Pulmonary artery endothelial cell (primary cell): ENCODE data around the gene RASSF8. TPM values are rescaled to one million over a fixed set of nuclear protein-coding genes. Genes with fewer than 3 reads are reported as not detected.

Source experiments
- DNase-seq: peaks from one replicate; pipeline ENCODE4 v3.0.0-alpha.2; 2011; ENCODE audit warnings: low read depth, low spot score
- total RNA-seq: library from RNA; depleted of rRNA; stranded (reverse); fragments of >200 nt; gene quantifications from 2 replicates; pipeline ENCODE4 v1.2.3, GENCODE V29; 2014

Gene RASSF8
- total RNA-seq, 1 donor from 2014 or later: 100 TPM

GRCh38 chr12:26102953-26103352, 144.5 kb downstream of the RASSF8 start:
- no peak for DNase-seq

- DNase-seq: no peak
Observed at GRCh38 chr12:26106347-26106746, 147.9 kb downstream of the RASSF8 start.

- DNase-seq: no peak
Observed at GRCh38 chr12:26108915-26109314, 150.4 kb downstream of the RASSF8 start.

GRCh38 chr12:26109343-26109881, 150.9 kb downstream of the RASSF8 start:
- DNase-seq: no peak

DNA sequence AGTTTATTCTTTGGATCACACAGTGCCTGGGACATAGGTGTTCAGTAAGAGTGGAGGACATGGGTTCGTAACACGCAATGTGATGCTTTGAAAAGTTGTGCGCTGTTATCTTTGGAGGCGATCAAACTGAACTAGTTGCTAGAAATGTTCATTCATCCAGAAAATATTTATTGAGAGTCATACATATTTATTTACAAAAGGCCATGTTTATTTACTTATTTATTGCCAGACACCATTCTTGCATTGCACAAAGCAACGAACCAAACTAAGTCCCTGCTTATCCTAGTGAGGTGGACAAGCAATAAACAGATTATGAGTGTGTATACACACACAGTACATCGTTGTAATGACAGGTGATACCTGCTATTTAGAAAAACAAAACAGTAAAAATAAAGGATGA, 153.8 kb downstream of the RASSF8 start:
- no peak for DNase-seq

- DNase-seq: no peak
Observed at GRCh38 chr12:26112703-26113147, 154.2 kb downstream of the RASSF8 start.

- no peak for DNase-seq
Observed at GRCh38 chr12:26113181-26113654, 154.7 kb downstream of the RASSF8 start.

DNA sequence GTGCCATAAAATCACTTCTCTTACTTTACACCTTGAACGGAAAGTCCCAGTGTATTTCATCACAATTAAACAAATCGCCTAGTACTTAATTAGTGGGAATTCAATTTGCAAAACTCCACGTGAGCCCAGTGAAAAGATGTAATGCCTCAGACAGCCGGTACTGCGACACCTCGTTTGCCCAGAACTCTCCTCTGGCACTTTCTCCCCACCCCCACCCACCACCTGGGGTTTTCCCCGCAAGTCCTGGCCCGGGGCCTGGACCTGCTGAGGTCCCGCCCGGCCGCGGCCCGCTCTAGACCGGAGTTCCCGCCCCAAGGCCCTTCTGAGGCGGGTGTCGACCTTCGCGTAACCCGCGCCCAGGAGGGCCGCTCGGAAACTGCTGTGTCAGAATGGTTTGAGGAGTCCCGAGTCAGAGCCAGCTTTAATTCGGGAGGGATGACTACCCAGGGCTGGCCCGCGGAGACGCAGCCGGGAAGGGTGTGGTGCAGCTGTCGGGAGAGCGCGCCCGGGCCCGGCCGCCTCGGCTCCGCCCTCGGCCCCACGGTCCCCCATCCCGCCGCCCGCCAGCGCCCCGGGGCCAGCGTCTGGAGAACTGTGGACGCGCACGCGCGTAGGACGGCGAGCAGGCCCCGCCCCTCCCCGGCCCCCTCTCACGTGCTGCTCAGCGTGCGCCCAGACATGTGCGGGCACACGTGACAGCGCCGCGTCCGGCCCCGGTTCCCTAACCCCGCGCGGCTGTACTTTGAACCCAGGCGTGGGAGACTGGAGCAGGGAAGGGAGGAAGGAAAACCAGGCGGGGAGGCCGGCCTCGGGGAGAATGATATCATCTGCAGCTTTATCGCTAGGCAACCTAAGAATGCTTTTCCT, 155.6 kb downstream of the RASSF8 start:
- DNase-seq: peak; percentile 75

DNA sequence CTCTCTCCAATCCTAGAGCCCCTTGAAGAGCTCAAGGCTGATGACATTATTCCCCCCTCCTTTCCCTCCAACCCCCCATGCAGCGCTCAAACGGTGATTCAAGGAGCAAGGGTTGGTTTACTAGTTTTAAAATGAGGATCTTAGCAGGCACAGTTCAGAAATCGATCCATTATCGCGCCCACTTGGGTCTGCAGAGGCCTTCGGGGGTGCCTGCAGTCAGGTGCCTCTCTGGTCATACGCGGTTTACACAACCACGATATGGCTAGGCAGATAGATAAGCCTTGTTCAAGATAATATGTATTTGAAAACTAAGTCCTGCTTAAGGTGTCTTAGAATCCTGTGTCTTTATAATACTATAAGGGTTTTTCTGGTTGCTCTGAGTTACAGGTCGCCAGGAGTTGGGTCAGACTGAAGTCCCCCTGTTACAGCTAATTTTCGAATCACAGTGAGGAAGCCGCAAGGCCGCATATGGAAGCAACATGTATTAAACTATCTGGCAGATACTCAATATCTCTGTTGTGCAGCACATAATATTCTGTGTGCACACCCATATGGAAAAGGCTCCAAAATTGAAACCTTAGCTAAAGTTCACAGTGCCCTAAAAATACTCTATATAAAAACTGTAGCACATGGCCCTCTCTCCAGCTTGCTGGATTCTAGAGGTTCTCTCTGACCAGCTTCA, 156.4 kb downstream of the RASSF8 start:
- DNase-seq: no peak

DNA sequence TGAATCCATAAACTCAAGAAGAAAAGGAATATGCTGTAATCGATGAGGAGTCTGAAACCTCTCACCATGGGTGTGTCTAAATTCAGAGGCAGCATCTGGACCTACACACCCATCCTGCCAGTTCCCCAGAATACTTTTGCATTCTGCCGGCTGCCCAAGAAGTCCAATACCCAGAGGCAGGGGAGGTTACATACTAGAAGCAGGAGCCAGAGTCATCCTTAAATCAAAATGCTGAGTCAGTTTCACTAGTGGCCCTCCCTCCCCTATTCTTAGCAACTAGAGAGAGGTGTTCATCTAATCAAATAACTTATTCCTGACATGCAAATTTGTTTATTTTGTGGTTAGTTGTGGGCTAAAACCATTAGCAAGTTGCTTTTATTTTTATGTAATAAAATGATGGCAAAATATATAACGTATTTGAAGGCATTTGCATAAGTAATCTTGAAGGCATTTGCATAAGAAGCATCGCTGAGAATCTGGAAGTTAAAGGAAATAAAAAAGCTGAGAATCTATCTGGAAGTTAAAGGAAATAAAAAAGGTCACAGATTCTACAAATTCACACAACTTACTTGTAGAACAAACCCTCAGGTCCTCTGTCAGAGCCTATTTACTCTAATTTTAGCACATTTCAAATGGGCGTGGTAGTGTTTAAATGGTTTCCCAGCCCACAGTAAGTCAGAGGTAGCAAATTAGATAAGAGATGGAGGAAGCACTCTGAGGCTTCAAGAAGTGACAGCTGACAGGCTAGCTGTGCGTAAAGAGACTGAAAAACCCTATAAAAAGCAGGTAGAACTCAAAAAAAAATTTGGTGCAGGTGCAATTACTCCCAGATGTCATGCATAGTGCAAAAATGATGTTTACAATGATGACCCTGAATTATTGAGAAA, 158.6 kb downstream of the RASSF8 start:
- DNase-seq: no peak

DNA sequence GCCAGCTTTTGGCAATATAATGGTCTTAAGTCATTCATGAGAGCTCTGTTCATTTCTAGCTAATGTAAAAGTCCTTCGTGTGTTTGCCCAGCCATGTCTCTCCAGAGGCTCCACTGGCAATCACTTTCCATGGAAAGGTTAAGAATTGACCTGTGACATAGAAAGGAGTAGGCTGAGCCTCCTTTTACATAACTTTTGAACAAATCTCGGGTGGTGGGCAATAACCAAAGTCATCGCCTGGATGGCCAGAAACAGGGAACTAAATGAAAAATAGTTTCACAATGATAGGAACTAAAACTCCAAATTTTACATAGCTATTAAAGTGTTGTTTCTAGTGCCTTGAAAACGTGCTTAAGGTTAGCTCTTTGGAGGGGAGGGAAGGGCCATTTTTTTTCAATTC, 159.8 kb downstream of the RASSF8 start:
- no peak for DNase-seq

GRCh38 chr12:26119391-26119989, 161.0 kb downstream of the RASSF8 start:
- DNase-seq: no peak

GRCh38 chr12:26120561-26121274, 162.2 kb downstream of the RASSF8 start:
- DNase-seq: no peak

- DNase-seq: no peak
Observed at GRCh38 chr12:26121323-26122060, 163.0 kb downstream of the RASSF8 start.

DNA sequence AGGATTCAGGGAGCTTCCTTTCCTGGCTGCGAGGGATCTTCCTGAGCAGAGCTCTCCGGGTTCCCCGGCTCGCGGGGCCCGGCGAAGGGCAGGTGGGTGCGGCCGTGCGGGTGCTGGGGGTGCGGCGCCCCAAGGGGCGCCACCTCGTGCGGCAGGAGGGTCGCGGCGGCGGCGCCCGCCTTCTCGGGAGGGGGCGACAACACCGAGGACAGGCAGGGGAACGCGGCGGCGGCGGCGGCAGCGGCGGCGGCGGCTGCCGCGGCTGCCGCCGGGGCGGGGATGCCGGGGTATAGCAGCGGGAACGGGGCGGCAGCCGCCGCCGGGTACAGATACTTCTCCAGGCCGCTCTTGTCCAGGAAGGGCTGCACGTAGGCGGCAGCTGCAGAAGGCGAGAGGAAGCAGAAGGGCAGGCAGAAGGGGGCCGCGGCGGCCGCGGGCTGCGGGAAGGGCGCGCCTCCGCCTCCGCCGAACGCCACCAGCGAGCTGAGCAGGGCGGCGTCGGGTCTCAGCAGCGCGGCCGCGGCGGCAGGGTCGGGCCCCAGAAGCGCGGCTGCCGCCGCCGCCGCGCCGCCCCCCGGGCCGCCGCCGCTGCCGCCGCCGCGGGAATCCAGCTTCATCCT, 163.7 kb downstream of the RASSF8 start:
- DNase-seq: no peak

GRCh38 chr12:26122681-26123481, 164.4 kb downstream of the RASSF8 start:
- no peak for DNase-seq

GRCh38 chr12:26123482-26123980, 165.0 kb downstream of the RASSF8 start:
- no peak for DNase-seq
